Activated CD4-positive, alpha-beta memory T cell treated with anti-CD3 and anti-CD28 coated beads for 36 hours (primary cell): ENCODE data around the gene ATP2C2. TPM values are rescaled to one million over a fixed set of nuclear protein-coding genes. Genes with fewer than 3 reads are reported as not detected.
"Not testable (repeated sequence)": the region's sequence is repeated elsewhere in the genome, so short reads cannot be mapped to it uniquely, and the experiment has no call there.

Experiments
- CTCF ChIA-PET: fragments of 350-600 bp; sonication (Branson Sonifier 250); formaldehyde crosslinking; loops from one replicate; lab custom pipeline; 2021; ENCODE audit warnings: antibody characterized with exemption, inconsistent platforms; lab: Charles Lee
- POLR2A ChIA-PET: fragments of 350-600 bp; sonication (Branson Sonifier 250); formaldehyde crosslinking; loops from one replicate; lab custom pipeline; 2021; ENCODE audit warnings: antibody characterized with exemption; lab: Charles Lee
- DNase-seq: peaks from one replicate; pipeline ENCODE4 v3.0.0-alpha.2; 2020
- H3K27ac Mint-ChIP-seq: one replicate; pipeline ENCODE4 v1.8.0; 2021; ENCODE audit warnings: mixed read lengths
- H3K27me3 Mint-ChIP-seq: one replicate; pipeline ENCODE4 v1.8.0; 2021; ENCODE audit warnings: mixed read lengths
- H3K36me3 Mint-ChIP-seq: one replicate; pipeline ENCODE4 v1.8.0; 2021; ENCODE audit warnings: mixed read lengths
- H3K4me1 Mint-ChIP-seq: one replicate; pipeline ENCODE4 v1.8.0; 2021; ENCODE audit warnings: low read depth, mixed read lengths
- H3K4me3 Mint-ChIP-seq: one replicate; pipeline ENCODE4 v1.8.0; 2021; ENCODE audit warnings: mild to moderate bottlenecking, mixed read lengths
- H3K9me3 Mint-ChIP-seq: one replicate; pipeline ENCODE4 v1.8.0; 2021; ENCODE audit warnings: mixed read lengths
- intact Hi-C: fragments of 100-400 bp; cut with micrococcal nuclease; formaldehyde crosslinking; loops from one replicate; pipeline ENCODE4 v1.15.1; 2023
- total RNA-seq, 2 experiments: library from RNA; stranded (reverse); gene quantifications; one replicate each; pipeline ENCODE4 v1.2.3, GENCODE V29; 2021

The ATP2C2 gene
- total RNA-seq, 2 experiments from 2014 or later, result not detected

DNA sequence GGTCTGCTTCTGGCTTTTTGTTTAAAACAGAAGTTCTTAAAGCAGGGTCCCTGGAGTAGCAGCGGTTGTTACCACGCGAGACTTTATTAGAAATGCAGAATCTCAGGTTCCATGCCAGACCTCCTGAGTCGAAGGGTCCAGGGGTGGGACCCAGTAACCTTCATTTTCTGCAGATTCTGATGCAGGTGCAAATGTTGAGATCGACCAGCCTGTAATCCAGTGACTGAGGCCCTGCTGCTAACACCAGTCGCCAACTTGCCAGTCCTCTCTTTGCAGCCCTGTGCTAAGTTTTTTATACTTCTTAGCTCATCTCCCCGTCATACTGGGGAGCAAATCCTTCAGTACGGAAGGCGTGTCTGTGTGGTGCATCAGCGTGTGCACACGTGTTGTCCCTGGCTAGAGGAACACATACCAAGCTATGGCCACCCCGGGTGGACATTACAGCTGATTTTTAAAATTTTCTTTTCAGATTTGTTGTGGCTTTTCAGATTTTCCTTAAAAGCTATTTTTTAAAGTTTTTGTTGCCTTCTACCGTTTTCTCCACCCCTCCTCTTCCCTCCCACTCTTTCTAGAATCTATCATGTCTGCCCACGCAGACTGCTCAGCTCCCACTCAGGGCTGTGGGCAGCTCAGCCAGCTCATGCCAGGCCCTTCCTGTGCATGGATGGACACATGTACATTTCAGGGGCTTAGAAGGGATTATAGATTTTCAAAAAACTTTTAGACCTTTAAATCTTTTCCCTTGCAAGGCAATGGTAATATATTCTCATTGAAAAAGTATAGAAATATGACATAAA is 78.5 kb downstream of the ATP2C2 start:
- Mint-ChIP-seq H3K4me3 (no peak overlapping the region), H3K27me3 (peaks cover 18% of the 10 kb centered on the region), H3K36me3 (no peaks in the 10 kb centered on the region), H3K4me1 (no peaks in the 10 kb centered on the region), H3K27ac (no peak overlapping the region), H3K9me3 (no peaks in the 10 kb centered on the region)
- ChIA-PET CTCF (interaction anchor here (1.4 kb wide), 1 partner anchor 170 kb away, joined by 3 read pairs; no protein-coding TSS in a partner anchor), POLR2A (no interaction called here)
- DNase-seq, result no peak
- intact Hi-C loops, result no loop called here

DNA sequence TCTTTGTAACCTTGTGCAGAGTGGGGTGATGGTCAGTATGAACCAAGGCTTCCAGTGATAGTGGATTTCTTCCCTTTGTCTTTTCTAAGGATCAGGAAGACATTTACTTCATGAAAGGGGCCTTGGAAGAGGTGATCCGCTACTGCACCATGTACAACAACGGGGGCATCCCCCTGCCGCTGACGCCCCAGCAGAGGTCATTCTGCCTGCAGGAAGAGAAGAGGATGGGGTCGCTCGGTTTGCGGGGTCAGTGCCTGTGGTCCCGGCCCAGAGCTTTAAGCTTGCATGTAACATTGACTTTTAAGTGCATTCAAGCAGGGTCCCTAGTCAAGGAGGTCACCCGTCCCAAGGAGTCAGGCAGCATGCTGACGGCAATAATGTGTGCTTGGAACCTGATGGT is 80.1 kb downstream of the ATP2C2 start:
- intact Hi-C loops, result no loop called here
- CTCF ChIA-PET, result no interaction called here
- H3K4me1 Mint-ChIP-seq, result no peaks in the 10 kb centered on the region
- peaks cover 11% of the 10 kb centered on the region for H3K27me3 Mint-ChIP-seq
- DNase-seq, result no peak
- no peaks in the 10 kb centered on the region for H3K9me3 Mint-ChIP-seq
- POLR2A ChIA-PET, result no interaction called here
- H3K4me3 Mint-ChIP-seq, result no peak overlapping the region
- no peak overlapping the region for H3K27ac Mint-ChIP-seq
- H3K36me3 Mint-ChIP-seq, result no peaks in the 10 kb centered on the region

DNA sequence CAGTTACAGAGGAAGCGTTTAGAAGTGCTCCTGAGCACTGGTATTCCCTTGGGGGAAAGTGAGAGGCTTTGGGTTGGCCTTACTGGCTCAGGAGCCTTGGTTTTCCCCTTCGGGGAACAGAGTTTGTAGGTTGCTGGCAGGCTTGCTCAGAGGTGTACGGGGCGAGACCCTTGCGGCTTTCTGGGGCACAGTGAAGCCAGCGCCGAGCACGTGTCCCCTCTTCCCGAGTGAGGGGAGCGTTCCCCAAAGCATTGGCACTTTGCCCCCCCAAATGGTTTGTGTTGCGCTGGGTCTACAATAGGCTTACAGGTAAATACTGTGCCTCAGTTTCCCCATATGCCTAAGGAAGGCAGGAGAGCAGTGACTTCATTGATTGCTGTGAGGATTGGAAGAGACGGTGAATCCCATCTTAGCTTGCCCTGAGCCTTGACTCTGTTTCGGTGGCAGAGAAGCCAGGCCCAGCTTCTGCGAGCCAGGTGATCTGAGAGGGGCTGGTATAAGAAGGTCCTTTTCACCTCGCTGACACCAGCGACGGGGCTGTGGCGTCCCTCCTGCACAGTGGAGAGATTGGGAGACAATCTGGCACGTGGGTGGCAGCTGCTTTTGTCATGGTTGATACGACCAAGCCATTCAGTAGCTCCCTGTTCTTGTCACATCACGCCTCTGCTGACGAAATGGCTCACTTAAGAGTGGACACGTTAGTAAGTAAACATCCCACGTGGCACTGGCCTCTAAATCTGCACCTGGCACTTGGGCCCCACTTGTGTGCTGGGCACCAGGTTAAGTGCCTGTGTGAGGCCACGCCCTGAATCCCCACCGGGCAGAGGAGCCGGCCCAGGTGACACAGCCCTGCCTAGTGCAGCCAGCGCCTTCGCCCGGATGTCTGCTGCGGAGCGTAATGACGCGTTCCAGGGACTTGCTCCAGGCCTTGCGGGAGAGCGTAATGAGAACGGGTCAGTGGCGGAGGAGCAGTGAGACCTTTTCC is 81.1 kb downstream of the ATP2C2 start:
- peaks cover 7% of the 10 kb centered on the region for H3K27me3 Mint-ChIP-seq
- no peaks in the 10 kb centered on the region for H3K36me3 Mint-ChIP-seq
- H3K4me1 Mint-ChIP-seq, result no peaks in the 10 kb centered on the region
- H3K9me3 Mint-ChIP-seq, result no peaks in the 10 kb centered on the region
- no peak overlapping the region for H3K4me3 Mint-ChIP-seq
- intact Hi-C loops, result no loop called here
- no peak for DNase-seq
- POLR2A ChIA-PET, result no interaction called here
- H3K27ac Mint-ChIP-seq, result no peak overlapping the region
- CTCF ChIA-PET, result no interaction called here

DNA sequence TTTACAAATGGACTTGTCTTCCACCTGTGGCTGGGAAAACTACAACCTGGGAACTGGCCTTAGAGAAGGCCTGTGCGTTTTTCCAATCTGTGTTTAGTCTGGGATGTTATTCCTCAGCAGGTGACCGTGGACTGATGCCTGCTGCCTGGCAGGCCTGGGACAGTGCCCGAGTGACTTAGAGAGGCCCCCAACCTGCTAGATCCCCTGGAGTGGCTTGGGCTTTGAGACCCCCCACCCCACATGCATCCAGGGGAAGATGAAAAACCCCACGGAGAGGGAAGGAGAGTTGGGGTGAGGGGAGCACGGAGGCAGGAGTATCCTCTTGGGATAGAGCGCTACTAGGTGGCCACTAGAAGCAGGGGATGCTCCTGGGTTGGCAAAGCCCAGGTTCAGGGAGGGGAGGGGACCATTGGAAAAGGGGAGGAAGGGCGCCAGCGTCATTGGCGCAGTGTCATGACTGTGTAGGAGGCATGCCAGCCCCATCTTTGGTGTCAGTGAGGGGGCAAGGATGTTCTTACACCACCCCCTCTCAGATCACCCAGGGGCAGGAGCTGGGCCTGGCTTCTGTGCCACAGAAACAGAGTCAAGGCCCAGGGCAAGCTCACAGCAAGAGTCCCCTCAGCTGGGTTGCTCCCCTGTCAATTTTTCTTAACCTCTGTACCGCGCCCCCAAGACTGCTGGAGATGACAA is 82.0 kb downstream of the ATP2C2 start:
- CTCF ChIA-PET, result no interaction called here
- POLR2A ChIA-PET, result no interaction called here

DNA sequence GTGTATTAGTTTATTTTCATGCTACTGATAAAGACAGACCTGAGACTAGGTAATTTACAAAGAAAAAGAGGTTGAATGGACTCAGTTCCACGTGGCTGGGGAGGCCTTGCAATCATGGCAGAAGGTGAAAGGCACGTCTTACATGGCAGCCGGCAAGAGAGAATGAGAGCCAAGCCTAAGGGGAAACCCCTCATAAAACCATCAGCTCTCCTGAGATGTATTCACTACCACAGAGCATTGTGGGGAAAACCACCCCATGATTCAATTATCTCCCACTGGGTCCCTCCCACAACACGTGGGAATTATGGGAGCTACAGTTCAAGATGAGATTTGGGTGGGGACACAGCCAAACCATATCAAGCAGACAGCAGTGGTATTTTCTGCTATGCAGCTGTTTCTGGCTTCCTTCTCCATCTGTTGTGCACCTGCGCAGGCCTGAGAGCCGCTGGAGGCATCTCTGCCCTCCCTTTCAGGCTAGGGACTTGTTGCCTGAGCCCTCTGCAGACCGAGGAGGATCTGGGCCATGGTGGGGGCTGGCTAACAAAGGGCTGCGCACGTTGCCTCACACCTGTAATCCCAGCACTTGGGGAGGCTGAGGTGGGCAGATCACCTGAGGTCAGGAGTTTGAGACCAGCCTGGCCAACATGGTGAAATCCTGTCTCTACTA is 82.8 kb downstream of the ATP2C2 start:
- H3K9me3 Mint-ChIP-seq, H3K4me1 Mint-ChIP-seq, POLR2A ChIA-PET, H3K36me3 Mint-ChIP-seq, H3K27me3 Mint-ChIP-seq, CTCF ChIA-PET, intact Hi-C loops, H3K27ac Mint-ChIP-seq, H3K4me3 Mint-ChIP-seq: not testable (repeated sequence)
- DNase-seq, result peak; percentile 3

More for the DNA sequence above, 82.0 kb downstream of the ATP2C2 start:
- no peaks in the 10 kb centered on the region for H3K36me3 Mint-ChIP-seq
- H3K27me3 Mint-ChIP-seq, result peaks cover 4% of the 10 kb centered on the region
- DNase-seq, result no peak
- H3K4me1 Mint-ChIP-seq, result no peaks in the 10 kb centered on the region
- no peak overlapping the region for H3K27ac Mint-ChIP-seq
- intact Hi-C loops, result no loop called here
- H3K9me3 Mint-ChIP-seq, result no peaks in the 10 kb centered on the region
- no peak overlapping the region for H3K4me3 Mint-ChIP-seq

DNA sequence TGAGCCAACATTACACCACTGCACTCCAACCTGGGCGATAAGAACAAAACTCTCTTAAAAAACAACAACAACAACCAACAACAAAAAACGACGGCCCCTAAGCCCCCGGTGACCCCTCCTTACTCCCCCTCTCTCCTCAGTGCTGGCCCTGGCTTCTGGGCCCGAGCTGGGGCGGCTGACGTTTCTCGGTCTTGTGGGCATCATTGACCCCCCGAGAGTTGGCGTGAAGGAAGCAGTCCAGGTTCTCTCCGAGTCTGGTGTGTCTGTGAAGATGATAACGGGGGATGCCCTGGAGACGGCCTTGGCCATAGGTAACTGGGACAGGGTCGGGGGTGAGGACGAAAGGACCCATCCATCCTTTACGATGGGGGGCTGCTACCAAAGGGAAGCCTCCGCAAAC is 83.4 kb downstream of the ATP2C2 start:
- H3K9me3 Mint-ChIP-seq, result no peaks in the 10 kb centered on the region
- H3K27me3 Mint-ChIP-seq, result peaks cover 3% of the 10 kb centered on the region
- intact Hi-C loops, result no loop called here
- POLR2A ChIA-PET, result no interaction called here
- no peaks in the 10 kb centered on the region for H3K36me3 Mint-ChIP-seq
- H3K27ac Mint-ChIP-seq, result no peak overlapping the region
- no peaks in the 10 kb centered on the region for H3K4me1 Mint-ChIP-seq
- CTCF ChIA-PET, result no interaction called here
- DNase-seq, result no peak
- H3K4me3 Mint-ChIP-seq, result no peak overlapping the region

DNA sequence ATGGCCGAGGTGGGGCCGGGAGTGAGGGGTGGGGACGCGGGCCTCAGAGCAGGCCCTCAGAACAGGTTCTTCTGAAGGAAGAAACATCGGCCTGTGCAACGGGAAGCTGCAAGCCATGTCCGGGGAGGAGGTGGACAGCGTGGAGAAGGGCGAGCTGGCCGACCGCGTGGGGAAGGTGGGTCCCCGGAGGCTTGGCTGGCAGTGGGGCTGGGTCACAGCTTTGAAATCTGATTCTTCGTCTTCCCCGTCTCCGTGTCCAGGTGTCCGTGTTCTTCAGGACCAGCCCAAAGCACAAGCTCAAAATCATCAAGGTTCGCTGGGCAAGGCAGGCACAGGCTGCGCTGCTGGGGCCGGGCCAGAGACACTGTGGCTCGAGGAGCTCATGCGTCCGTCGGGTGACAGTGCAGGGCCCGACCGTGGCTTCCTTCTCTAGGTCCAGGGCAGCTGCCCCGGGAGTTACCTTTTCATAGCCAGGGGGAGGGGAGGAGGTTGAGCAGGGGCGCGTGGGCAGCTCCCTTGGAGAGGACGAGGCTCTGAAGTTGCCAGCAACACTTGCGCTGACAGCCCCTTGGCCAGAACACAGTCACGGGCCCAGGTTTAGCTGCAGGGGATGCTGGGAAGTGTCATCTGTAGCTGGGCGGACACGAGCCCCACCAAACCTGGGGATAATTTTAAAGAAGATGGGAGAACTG is 84.9 kb downstream of the ATP2C2 start:
- ChIA-PET POLR2A (no interaction called here), CTCF (interaction anchor here (0.6 kb wide), 1 partner anchor 390 kb away, joined by 4 read pairs; no protein-coding TSS in a partner anchor)
- H3K4me3 Mint-ChIP-seq, result no peak overlapping the region
- H3K36me3 Mint-ChIP-seq, result no peaks in the 10 kb centered on the region
- H3K4me1 Mint-ChIP-seq, result no peaks in the 10 kb centered on the region
- no peak overlapping the region for H3K27ac Mint-ChIP-seq
- DNase-seq, result peak; percentile 4
- intact Hi-C loops, result no loop called here
- H3K27me3 Mint-ChIP-seq, result peaks cover 3% of the 10 kb centered on the region
- no peaks in the 10 kb centered on the region for H3K9me3 Mint-ChIP-seq

DNA sequence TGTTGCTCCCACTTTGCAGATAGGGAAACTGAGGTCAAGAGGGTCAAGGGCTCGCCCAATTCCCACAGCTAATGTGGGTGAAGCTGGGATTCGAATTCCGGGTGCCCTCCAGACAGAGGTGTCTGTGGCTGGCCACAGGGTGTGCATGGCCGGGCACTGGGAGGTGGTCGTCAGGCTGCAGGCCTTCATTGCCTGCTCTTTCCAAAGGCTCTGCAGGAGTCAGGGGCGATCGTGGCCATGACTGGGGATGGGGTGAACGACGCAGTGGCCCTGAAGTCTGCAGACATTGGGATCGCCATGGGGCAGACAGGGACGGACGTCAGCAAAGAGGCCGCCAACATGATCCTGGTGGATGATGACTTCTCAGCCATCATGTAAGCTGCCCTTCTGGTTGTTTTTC is 86.3 kb downstream of the ATP2C2 start:
- intact Hi-C loops, result no loop called here
- ChIA-PET POLR2A (no interaction called here), CTCF (no interaction called here)
- no peak overlapping the region for H3K27ac Mint-ChIP-seq
- no peaks in the 10 kb centered on the region for H3K36me3 Mint-ChIP-seq
- no peaks in the 10 kb centered on the region for H3K9me3 Mint-ChIP-seq
- no peak for DNase-seq
- H3K4me3 Mint-ChIP-seq, result no peak overlapping the region
- peaks cover 3% of the 10 kb centered on the region for H3K27me3 Mint-ChIP-seq
- H3K4me1 Mint-ChIP-seq, result no peaks in the 10 kb centered on the region

DNA sequence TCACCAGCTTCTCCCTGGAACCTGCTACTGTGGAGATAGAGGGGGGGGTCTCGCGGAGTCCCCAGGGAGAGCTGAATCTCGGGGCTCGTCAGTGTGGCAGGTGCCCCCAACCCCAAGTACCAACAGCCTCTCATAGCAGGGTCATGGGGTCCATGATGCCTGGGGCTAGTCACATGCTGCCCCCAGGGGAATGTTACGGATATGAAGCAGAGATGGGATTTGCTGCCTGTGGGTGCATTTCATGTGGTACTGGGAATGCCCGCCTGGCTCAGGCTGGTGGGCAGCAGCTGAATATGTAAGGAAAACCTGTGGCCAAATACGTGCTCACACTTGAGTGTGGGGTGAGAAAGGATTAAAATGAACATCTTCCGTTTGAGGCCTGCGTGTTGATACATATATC is 86.7 kb downstream of the ATP2C2 start:
- no peak overlapping the region for H3K27ac Mint-ChIP-seq
- ChIA-PET CTCF (no interaction called here), POLR2A (no interaction called here)
- intact Hi-C loops, result no loop called here
- H3K27me3 Mint-ChIP-seq, result peaks cover 2% of the 10 kb centered on the region
- H3K4me3 Mint-ChIP-seq, result no peak overlapping the region
- H3K4me1 Mint-ChIP-seq, result no peaks in the 10 kb centered on the region
- no peaks in the 10 kb centered on the region for H3K9me3 Mint-ChIP-seq
- no peaks in the 10 kb centered on the region for H3K36me3 Mint-ChIP-seq
- DNase-seq, result no peak

DNA sequence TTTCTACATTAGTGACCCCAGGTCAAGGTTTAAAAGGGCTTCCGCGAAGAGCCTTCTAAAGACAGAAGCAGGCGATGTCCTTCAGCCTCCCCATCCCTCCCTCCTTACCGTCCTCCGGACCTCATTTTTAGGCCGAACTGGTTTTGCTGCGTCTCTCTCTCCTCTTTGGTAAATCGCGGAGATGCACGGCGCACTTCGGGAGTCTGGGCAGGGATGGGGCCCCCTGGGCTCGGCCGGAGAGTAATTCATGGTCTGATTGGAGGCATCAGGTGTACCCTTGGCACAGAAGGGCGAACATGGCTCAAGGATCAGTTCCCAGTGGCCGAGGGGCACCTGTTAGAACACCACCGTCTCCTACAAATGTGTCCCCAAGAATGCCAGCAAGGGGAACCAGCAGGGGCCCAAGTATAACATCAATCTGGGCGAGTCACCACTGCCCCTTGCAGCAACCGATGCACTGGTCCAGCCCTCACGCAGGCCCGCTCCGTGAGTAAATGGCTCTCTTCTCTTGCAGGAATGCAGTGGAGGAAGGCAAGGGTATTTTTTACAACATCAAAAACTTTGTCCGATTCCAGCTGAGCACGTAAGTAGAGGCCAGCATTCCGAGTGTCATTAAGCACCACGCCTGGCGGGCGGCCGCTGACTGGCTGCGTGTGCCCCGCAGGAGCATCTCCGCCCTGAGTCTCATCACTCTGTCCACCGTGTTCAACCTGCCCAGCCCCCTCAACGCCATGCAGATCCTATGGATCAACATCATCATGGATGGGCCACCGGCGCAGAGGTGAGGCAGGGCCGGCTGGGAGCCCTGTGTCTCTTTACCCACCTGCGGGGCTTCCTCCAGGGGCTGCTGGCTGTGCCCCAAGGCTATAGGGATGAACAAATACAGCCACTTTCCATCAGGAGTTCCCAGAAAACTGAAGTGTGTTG is 90.5 kb downstream of the ATP2C2 start:
- DNase-seq, result no peak
- Mint-ChIP-seq H3K27me3 (no peaks in the 10 kb centered on the region), H3K4me1 (no peaks in the 10 kb centered on the region), H3K9me3 (no peaks in the 10 kb centered on the region), H3K36me3 (no peaks in the 10 kb centered on the region), H3K27ac (no peak overlapping the region), H3K4me3 (no peak overlapping the region)
- intact Hi-C loops, result no loop called here
- POLR2A ChIA-PET, result no interaction called here
- CTCF ChIA-PET, result no interaction called here

DNA sequence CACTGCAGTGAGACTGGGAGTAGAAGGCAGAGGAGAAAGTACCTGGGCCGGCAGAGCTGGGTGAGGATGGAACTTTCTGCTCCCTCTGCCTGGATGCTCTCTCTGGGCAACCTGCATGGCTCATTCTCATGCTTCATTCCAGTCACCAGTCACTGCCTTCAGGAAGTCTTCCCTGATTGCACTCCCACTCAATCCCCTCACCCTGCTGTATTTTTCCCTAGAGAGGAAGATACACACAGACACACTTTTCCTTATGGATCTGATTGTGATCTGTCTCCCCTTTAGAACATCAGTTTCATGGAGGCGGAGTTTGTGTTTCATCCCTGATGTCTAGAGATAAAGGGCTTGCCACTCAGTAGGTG is 91.2 kb downstream of the ATP2C2 start:
- ChIA-PET CTCF (no interaction called here), POLR2A (no interaction called here)
- H3K27ac Mint-ChIP-seq, result no peak overlapping the region
- H3K4me1 Mint-ChIP-seq, result no peaks in the 10 kb centered on the region
- H3K9me3 Mint-ChIP-seq, result no peaks in the 10 kb centered on the region
- H3K36me3 Mint-ChIP-seq, result no peaks in the 10 kb centered on the region
- H3K4me3 Mint-ChIP-seq, result no peak overlapping the region
- no peak for DNase-seq
- intact Hi-C loops, result no loop called here
- no peaks in the 10 kb centered on the region for H3K27me3 Mint-ChIP-seq
